Large intestine (tissue), 3 donors: ENCODE data around the gene CHRNB2. TPM values are rescaled to one million over a fixed set of nuclear protein-coding genes. Genes with fewer than 3 reads are reported as not detected.

Experiments
- DNase-seq, 2 donors: peaks; one replicate each; pipeline versions ENCODE4 v3.0.0 to v3.0.0-alpha.2; 2013
- H3K27ac ChIP-seq: one replicate; pipeline ENCODE4 v1.5.1; 2013; ENCODE audit warnings: low read length
- H3K27me3 ChIP-seq: 2 replicates; pipeline ENCODE4 v1.6.1; 2013; ENCODE audit warnings: low read length; ENCODE audit not compliant: control insufficient read depth, insufficient read depth
- H3K36me3 ChIP-seq: 2 replicates; pipeline ENCODE4 v1.6.1; 2013; ENCODE audit warnings: low read length; ENCODE audit not compliant: control insufficient read depth, insufficient read depth
- H3K4me1 ChIP-seq: one replicate; pipeline ENCODE4 v1.6.1; 2013; ENCODE audit warnings: low read length; ENCODE audit not compliant: control insufficient read depth, insufficient read depth
- H3K4me3 ChIP-seq: one replicate; pipeline ENCODE4 v1.5.1; 2013; ENCODE audit warnings: low read length
- H3K9me3 ChIP-seq: one replicate; pipeline ENCODE4 v1.6.1; 2013; ENCODE audit warnings: mild to moderate bottlenecking, low read depth, low read length, moderate library complexity; ENCODE audit not compliant: control insufficient read depth
- WGBS: methylation state at CpG from one replicate; pipeline ENCODE4 v1.1.5; 2013; ENCODE audit warnings: low lambda C conversion rate; ENCODE audit not compliant: insufficient coverage; 5-methylcytosine and 5-hydroxymethylcytosine counted together
- polyA plus RNA-seq: library from polyadenylated mRNA; unstranded; fragments of 120-200 nt; gene quantifications from one replicate; pipeline ENCODE4 v1.2.1, GENCODE V29; 2013

CHRNB2 gene
- polyA plus RNA-seq, 1 donor, result 1.7 TPM

DNA sequence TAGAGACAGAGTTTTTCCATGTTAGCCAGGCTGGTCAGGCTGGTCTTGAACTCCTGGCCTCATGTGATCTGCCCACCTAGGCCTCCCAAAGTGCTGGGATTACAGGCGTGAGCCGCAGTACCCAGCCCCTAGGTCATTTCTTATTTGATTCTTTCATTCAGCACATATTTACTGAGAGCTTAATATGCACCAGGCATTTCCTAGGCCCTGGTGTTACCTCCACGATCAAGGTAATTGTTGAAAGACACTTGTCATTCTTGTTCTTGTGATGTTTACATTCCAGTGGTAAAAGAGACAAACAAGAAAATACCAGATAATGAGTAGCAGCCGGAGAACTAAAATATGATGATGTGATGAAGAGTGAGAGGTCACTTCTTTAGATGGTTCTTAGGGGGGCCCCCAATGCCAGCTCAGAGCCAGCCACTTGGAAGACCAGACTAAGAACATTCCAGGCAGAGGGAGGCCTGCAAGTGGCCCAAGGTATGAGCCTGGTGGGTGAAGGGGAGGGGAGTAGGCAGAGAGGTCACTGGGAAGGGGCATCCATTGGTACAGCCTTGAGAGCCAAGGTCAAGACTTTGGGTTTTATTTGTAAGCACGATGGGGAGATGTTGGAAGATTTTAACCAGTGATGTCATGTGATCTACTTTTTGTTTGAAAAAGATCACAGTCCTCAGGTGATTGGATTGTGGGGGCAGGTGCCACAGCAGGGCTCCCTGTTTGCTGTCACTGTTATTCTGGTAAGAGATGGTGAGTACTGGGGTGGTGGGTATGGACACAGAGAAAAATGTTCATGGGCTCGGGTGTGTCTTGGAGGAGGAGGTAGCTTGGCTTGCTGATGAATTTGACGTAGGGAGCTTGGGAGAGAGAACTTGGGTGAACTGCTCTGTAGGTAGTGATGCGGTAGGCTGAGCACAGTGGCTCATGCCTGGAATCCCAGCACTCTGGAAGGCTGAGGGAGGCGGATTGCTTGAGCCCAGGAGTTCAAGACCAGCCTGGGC is 27.8 kb upstream of the CHRNB2 start:
- no CpG with 5 or more reads among the region's 9 CpGs for WGBS
- no peak overlapping the region for H3K27ac ChIP-seq

DNA sequence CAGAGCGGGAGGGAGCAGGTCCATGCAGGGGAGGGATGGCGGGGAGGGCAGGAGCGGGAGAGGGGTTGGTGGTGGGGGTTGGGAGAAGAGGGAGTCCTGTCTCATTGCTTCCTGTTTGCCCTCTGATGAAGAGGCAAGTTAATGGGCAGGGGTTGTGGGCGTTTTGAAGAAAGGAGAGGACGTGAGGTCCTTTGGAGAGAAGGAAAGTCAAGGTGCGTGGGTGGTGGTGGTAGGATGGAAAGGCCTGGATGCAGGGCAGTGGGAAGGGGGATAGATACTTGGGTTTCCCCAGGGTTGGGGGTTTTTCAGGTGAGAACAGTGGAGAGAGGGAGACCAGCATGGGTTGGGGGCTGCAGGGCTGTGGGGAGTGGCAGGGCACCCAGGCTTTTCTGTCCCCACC is 26.3 kb upstream of the CHRNB2 start:
- no peak overlapping the region for H3K4me3 ChIP-seq
- peaks cover 28% of the 10 kb centered on the region for H3K27me3 ChIP-seq
- no peak for DNase-seq
- H3K4me1 ChIP-seq, result no peaks in the 10 kb centered on the region
- WGBS, result no CpG with 5 or more reads among the region's 6 CpGs
- H3K9me3 ChIP-seq, result no peaks in the 10 kb centered on the region
- H3K36me3 ChIP-seq, result no peaks in the 10 kb centered on the region
- H3K27ac ChIP-seq, result no peak overlapping the region

More for the DNA sequence above, 27.8 kb upstream of the CHRNB2 start:
- Histone ChIP-seq H3K4me1 (no peaks in the 10 kb centered on the region), H3K27me3 (peaks cover 26% of the 10 kb centered on the region), H3K9me3 (no peaks in the 10 kb centered on the region), H3K4me3 (no peak overlapping the region), H3K36me3 (no peaks in the 10 kb centered on the region)
- no peak for DNase-seq

DNA sequence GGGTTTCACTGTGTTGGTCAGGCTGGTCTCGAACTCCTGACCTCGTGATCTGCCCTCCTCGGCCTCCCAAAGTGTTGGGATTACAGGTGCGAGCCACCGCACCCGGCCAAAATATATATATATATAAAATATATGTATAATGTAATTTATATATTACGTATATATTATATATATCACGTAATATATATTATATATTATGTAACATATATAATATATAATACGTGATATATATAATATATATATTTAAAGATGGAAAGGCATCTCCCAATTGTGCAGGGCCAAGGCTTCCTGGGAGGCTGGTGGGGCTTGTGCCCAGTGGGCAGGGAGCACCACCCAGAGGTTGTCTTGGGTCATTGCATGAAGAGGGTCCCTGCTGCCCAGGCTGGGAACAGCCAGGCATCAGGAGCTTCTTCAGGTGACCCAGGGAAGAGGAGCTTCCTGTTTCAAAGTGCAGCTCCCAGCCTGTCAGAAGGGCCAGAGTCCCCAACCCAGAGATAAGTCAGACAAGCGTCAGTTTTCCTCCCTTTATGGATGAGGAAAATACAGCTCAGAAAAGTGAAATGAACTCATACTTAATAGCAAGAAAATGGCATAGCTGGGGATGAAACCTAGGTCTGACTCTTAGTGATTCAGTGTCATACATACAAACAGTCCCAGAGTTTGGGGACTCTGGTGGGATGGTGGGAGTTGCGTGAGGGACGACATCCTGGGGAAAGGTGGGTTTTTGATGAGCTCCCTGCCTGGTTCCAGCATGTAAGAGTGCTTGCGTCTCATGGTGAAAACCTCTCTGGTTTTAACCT is 21.1 kb upstream of the CHRNB2 start:
- H3K4me3 ChIP-seq, result no peak overlapping the region
- no peaks in the 10 kb centered on the region for H3K9me3 ChIP-seq
- peaks cover 20% of the 10 kb centered on the region for H3K4me1 ChIP-seq
- DNase-seq, result peak; percentile 86 to 90
- peaks cover 19% of the 10 kb centered on the region for H3K27me3 ChIP-seq
- peak overlapping the region; percentile 68 for H3K27ac ChIP-seq
- WGBS, result no CpG with 5 or more reads among the region's 13 CpGs
- peaks cover 29% of the 10 kb centered on the region for H3K36me3 ChIP-seq

- Histone ChIP-seq H3K36me3 (peaks cover 37% of the 10 kb centered on the region), H3K27ac (peak overlapping the region; percentile 68), H3K4me1 (peaks cover 20% of the 10 kb centered on the region), H3K27me3 (peaks cover 12% of the 10 kb centered on the region), H3K9me3 (no peaks in the 10 kb centered on the region), H3K4me3 (no peak overlapping the region)
- DNase-seq, result no peak
- 100% methylated on average over 1 of the region's 11 CpGs for WGBS
These were observed 20.4 kb upstream of the CHRNB2 start for GRCh38 chr1:154547105-154547732.

DNA sequence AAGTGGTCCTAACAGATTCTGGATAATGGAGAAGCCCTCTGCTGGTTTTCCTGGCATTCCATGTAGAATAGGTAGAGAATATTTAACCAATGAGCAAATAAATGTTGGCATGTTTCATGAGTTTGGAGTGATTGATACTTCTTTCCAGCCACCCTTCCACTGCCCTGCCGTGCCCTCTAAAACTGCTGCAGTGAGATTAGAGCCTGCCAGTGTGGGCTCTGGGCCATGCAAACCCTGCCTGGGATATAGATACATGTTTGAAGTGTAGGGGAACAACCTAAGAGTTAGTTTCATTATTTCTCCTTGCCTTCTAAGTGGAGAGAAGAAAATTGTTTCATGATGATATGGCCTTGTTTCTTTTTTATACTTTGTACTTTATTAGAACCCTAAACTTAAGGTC is 19.6 kb upstream of the CHRNB2 start:
- DNase-seq, result peak in 1 of 2 donors; percentile 15
- Histone ChIP-seq H3K27me3 (peaks cover 12% of the 10 kb centered on the region), H3K27ac (no peak overlapping the region), H3K4me1 (peaks cover 20% of the 10 kb centered on the region), H3K9me3 (no peaks in the 10 kb centered on the region), H3K36me3 (peaks cover 45% of the 10 kb centered on the region), H3K4me3 (no peak overlapping the region)
- no CpG with 5 or more reads among the region's 1 CpG for WGBS

DNA sequence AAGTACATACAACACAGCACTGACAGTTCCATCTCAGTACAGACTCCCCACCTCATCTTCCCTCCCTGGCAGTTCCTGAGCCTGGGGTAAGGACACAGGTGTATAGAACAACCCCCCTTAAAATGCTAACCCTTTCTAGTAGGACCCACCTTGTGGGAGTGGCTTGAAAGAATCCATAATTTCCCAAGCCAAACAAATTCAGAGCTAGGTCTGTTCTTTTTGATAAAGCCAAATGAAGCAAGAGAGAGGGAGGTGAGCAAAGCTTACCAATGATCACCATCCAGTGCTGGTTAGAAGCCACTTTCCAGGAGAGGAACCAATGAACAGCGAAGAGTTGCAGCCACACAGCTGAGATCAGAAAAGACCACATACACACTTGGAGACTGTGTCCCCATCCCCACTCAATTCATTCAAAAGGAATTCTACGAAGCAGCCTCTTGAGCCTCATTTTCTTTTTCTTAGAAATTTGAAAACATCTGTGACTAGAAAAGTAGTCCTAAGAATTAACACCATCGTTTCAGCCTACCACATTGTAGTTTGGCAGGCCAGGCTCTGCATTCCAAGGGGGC is 18.3 kb upstream of the CHRNB2 start:
- Histone ChIP-seq H3K27me3 (peaks cover 6% of the 10 kb centered on the region), H3K4me1 (peaks cover 20% of the 10 kb centered on the region), H3K9me3 (no peaks in the 10 kb centered on the region), H3K27ac (no peak overlapping the region), H3K36me3 (peaks cover 56% of the 10 kb centered on the region), H3K4me3 (no peak overlapping the region)
- no peak for DNase-seq
- no CpG with 5 or more reads among the region's 3 CpGs for WGBS

DNA sequence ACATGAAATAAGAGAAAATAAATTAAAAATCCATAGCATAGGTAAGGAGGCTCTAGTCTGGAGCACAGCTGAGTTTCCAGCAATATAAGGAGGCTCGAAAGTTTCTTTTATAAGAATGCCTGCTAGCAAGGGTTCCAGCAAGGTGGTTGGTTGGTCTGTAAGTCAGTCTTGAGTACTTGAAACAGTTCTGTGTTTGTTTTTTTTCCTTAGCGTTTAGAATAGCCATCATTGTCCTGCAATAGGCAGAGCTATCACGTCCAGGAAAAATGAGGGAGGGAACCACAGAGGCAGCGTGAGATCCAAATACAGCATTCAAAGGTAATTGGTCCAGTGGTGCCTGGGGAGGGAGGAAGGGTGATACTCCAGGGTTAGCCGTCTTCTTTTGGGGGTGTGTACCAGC is 17.5 kb upstream of the CHRNB2 start:
- Histone ChIP-seq H3K4me3 (no peak overlapping the region), H3K36me3 (peaks cover 64% of the 10 kb centered on the region), H3K4me1 (peaks cover 20% of the 10 kb centered on the region), H3K27me3 (no peaks in the 10 kb centered on the region), H3K27ac (no peak overlapping the region), H3K9me3 (no peaks in the 10 kb centered on the region)
- DNase-seq, result no peak
- 60% methylated on average over 1 of the region's 5 CpGs for WGBS

DNA sequence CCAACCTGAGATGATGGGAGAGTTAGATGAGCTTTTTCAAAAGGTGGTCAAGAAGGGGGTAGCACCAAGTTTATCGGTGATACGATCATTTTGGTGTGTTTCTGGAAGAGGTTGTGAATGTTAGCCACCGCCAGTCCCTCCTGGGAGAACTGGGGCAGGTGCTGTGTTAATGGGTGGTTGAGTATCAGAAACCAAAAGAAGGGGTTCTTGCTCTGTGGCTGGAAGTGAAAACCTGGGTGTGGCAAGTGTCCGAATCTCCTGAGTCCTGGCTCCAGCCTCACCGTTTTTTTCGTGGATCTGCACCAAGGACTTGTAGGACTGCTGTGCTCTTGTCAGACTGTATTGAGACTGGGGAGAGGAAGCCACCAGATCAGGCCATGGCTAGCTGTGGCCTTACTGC is 16.9 kb upstream of the CHRNB2 start:
- no peak for DNase-seq
- WGBS, result 80% methylated on average over 1 of the region's 6 CpGs
- Histone ChIP-seq H3K4me3 (no peak overlapping the region), H3K36me3 (peaks cover 70% of the 10 kb centered on the region), H3K27me3 (no peaks in the 10 kb centered on the region), H3K4me1 (peaks cover 20% of the 10 kb centered on the region), H3K27ac (no peak overlapping the region), H3K9me3 (no peaks in the 10 kb centered on the region)

GRCh38 chr1:154551474-154551873 is 16.1 kb upstream of the CHRNB2 start:
- H3K4me3 ChIP-seq, result no peak overlapping the region
- no peaks in the 10 kb centered on the region for H3K27me3 ChIP-seq
- peaks cover 76% of the 10 kb centered on the region for H3K36me3 ChIP-seq
- H3K9me3 ChIP-seq, result no peaks in the 10 kb centered on the region
- no CpG with 5 or more reads among the region's 4 CpGs for whole genome bisulfite sequencing
- H3K4me1 ChIP-seq, result peaks cover 23% of the 10 kb centered on the region
- H3K27ac ChIP-seq, result no peak overlapping the region
- no peak for DNase-seq

GRCh38 chr1:154552036-154552435 is 15.5 kb upstream of the CHRNB2 start:
- Histone ChIP-seq H3K36me3 (peaks cover 76% of the 10 kb centered on the region), H3K9me3 (no peaks in the 10 kb centered on the region), H3K27me3 (no peaks in the 10 kb centered on the region), H3K4me3 (no peak overlapping the region), H3K27ac (no peak overlapping the region), H3K4me1 (peaks cover 25% of the 10 kb centered on the region)
- no CpG with 5 or more reads among the region's 6 CpGs for WGBS
- no peak for DNase-seq
